CD4-positive, alpha-beta T cell (primary cell): ENCODE data around the gene PRAC1. TPM values are rescaled to one million over a fixed set of nuclear protein-coding genes. Genes with fewer than 3 reads are reported as not detected.

ENCODE experiments used
- ATAC-seq: fragments of 200-7000 bp; cut with Tn5 transposase; one replicate; pipeline ENCODE4 v1.10.0; 2022; ENCODE audit warnings: mild to moderate bottlenecking; ENCODE audit not compliant: poor library complexity
- CTCF ChIA-PET: fragments of 350-600 bp; sonication (Branson Sonifier 250); formaldehyde crosslinking; loops from one replicate; lab custom pipeline; 2021; ENCODE audit warnings: antibody characterized with exemption, inconsistent platforms; lab: Charles Lee
- POLR2A ChIA-PET: fragments of 350-600 bp; sonication (Branson Sonifier 250); formaldehyde crosslinking; loops from one replicate; lab custom pipeline; 2021; ENCODE audit warnings: antibody characterized with exemption, inconsistent platforms; lab: Charles Lee
- DNase-seq, 14 experiments: peaks; one replicate each; pipeline ENCODE4 v3.0.0-alpha.2; 2013 to 2020; ENCODE audit warnings: mixed read lengths in 2 of 14
- H3K27ac ChIP-seq, 2 donors: one replicate each; pipeline versions ENCODE4 v1.5.1 to v1.7.0; 2013; ENCODE audit warnings: low read length in 2 of 2, low read depth in 1 of 2, mild to moderate bottlenecking in 1 of 2
- H3K27me3 ChIP-seq, 2 experiments: 1 replicate in 1 of 2; 2 replicates in 1 of 2; pipeline versions ENCODE4 v1.6.1 to v1.7.0; 2013; ENCODE audit warnings: low read length in 2 of 2, control low read depth in 1 of 2, mild to moderate bottlenecking in 1 of 2, moderate library complexity in 1 of 2; ENCODE audit not compliant: insufficient read depth in 2 of 2, control insufficient read depth in 1 of 2
- H3K36me3 ChIP-seq: one replicate; pipeline ENCODE4 v1.6.1; 2013; ENCODE audit warnings: low read length, control low read depth; ENCODE audit not compliant: insufficient read depth
- H3K4me1 ChIP-seq: one replicate; pipeline ENCODE4 v1.6.1; 2013; ENCODE audit warnings: low read length, control low read depth; ENCODE audit not compliant: insufficient read depth
- H3K4me3 ChIP-seq: one replicate; pipeline ENCODE4 v1.5.1; 2013; ENCODE audit warnings: mild to moderate bottlenecking, low read length, moderate library complexity
- H3K9me3 ChIP-seq, 2 experiments: 1 replicate in 1 of 2; 2 replicates in 1 of 2; pipeline versions ENCODE4 v1.6.1 to v1.7.0; 2013; ENCODE audit warnings: low read length in 2 of 2, mild to moderate bottlenecking in 2 of 2, control low read depth in 1 of 2, moderate library complexity in 1 of 2; ENCODE audit not compliant: control insufficient read depth in 1 of 2, insufficient read depth in 1 of 2
- H3K27ac Mint-ChIP-seq: one replicate; pipeline ENCODE4 v1.8.0; 2020; ENCODE audit warnings: mixed read lengths
- H3K27me3 Mint-ChIP-seq: one replicate; pipeline ENCODE4 v1.8.0; 2021; ENCODE audit warnings: mixed read lengths
- H3K36me3 Mint-ChIP-seq: one replicate; pipeline ENCODE4 v1.8.0; 2021; ENCODE audit warnings: low read depth, mixed read lengths
- H3K4me1 Mint-ChIP-seq: one replicate; pipeline ENCODE4 v1.8.0; 2021; ENCODE audit warnings: low read depth, mixed read lengths
- H3K4me3 Mint-ChIP-seq: one replicate; pipeline ENCODE4 v1.8.0; 2020; ENCODE audit warnings: mild to moderate bottlenecking, mixed read lengths
- H3K9me3 Mint-ChIP-seq: one replicate; pipeline ENCODE4 v1.8.0; 2020; ENCODE audit warnings: mixed read lengths
- intact Hi-C, 2 experiments: fragments of 100-400 bp; cut with DNase I in 1 of 2; cut with micrococcal nuclease in 1 of 2; formaldehyde crosslinking; loops; one replicate each; pipeline versions ENCODE4 v1.15.1 to v1.9.0; 2023 to 2025; cut with DNase I, micrococcal nuclease
- total RNA-seq, 174 experiments: library from RNA in 2 of 174; stranded (reverse) in 2 of 174; gene quantifications; one replicate each; pipeline ENCODE4 v1.2.3 and lab custom pipeline; 2021 to 2026
- TF ChIP-seq, protein P1 (sequence below): fragments of 200-600 bp; IDR thresholded peaks from one replicate; pipeline ENCODE4 v1.8.0; 2022; ENCODE audit warnings: antibody characterized with exemption, mild to moderate bottlenecking

The PRAC1 gene
- total RNA-seq, 2 experiments from 2014 or later, result not detected

DNA sequence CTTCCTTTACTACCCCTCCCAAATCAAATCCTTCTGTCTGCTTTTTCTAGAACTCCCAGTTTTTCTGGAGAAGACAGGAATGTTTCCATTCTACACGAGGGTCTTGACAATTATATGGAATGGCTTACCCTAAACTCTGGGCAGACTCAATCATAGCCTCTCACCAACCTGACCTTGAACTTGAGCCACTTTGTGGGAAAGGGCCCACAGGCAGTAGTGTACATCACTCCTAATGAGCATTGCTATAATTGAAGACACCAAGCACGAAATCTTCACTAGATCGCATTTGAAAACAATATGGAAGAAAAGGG lies 7.9 kb upstream of the PRAC1 start:
- H3K36me3 Mint-ChIP-seq, result no peaks in the 10 kb centered on the region
- Histone ChIP-seq H3K36me3 (no peaks in the 10 kb centered on the region), H3K9me3 (peaks cover 0 to 44% of the 10 kb centered on the region in 2 experiments), H3K4me3 (no peak overlapping the region), H3K4me1 (peaks cover 45% of the 10 kb centered on the region), H3K27me3 (peaks cover 93 to 97% of the 10 kb centered on the region in 2 experiments), H3K27ac (no peak overlapping the region)
- POLR2A ChIA-PET, result no interaction called here
- H3K4me3 Mint-ChIP-seq, result no peak overlapping the region
- ATAC-seq (no peak), DNase-seq (no peak)
- H3K27ac Mint-ChIP-seq, result no peak overlapping the region
- peaks cover 98% of the 10 kb centered on the region for H3K27me3 Mint-ChIP-seq
- peaks cover 33% of the 10 kb centered on the region for H3K4me1 Mint-ChIP-seq
- no peaks in the 10 kb centered on the region for H3K9me3 Mint-ChIP-seq
- intact Hi-C loops, result no loop called here
- CTCF ChIA-PET, result interaction anchor here (0.9 kb wide), 1 partner anchor 155 kb away, joined by 3 read pairs; no protein-coding TSS in a partner anchor
- TF ChIP-seq, protein P1, sequence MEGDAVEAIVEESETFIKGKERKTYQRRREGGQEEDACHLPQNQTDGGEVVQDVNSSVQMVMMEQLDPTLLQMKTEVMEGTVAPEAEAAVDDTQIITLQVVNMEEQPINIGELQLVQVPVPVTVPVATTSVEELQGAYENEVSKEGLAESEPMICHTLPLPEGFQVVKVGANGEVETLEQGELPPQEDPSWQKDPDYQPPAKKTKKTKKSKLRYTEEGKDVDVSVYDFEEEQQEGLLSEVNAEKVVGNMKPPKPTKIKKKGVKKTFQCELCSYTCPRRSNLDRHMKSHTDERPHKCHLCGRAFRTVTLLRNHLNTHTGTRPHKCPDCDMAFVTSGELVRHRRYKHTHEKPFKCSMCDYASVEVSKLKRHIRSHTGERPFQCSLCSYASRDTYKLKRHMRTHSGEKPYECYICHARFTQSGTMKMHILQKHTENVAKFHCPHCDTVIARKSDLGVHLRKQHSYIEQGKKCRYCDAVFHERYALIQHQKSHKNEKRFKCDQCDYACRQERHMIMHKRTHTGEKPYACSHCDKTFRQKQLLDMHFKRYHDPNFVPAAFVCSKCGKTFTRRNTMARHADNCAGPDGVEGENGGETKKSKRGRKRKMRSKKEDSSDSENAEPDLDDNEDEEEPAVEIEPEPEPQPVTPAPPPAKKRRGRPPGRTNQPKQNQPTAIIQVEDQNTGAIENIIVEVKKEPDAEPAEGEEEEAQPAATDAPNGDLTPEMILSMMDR, result no peak

DNA sequence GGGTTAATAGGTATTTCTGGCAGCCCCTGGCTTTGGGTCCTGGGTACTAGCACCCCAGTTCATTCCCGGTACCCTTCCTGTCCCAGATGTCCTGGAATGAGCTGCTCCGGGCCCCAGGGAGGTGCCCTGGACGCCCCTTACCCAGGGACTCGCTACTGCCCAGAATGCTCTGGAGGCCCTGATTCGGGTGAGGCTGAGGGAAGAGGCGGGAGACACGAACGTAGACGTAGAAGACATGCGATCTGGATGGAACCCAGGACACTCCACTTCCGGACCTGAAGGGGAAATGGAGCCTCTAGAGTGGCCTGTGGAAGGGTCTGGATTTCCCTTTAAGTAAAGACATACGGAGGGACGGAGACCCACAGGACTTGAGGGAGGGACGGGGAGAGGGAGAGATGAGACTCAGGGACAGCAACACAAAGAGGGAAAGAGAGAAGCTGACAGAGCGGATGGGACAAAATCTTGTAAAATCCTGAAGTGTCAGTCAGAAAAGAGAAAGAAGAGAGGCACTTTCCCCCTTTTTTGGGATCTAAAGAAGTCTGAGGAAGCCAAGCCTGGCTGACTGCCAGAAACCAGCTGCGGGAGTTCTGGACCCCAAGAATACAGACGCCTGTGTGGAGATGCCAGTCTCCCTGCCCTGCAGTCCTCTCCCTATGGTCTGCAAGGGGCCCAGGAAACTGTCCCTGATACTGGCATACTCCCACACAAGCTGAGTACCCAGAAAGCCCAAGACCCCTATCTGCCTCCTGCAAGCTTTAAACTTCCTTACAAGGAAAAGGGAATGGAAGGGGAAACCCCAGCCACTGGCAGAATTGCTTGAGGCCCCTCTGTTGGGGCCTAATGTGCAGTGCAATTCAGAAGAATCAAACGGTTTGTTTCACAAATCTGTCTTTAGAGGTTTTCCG lies 7.3 kb upstream of the PRAC1 start:
- H3K9me3 Mint-ChIP-seq, result no peaks in the 10 kb centered on the region
- Histone ChIP-seq H3K36me3 (no peaks in the 10 kb centered on the region), H3K4me1 (peaks cover 51% of the 10 kb centered on the region), H3K4me3 (no peak overlapping the region), H3K27ac (no peak overlapping the region), H3K9me3 (peaks cover 0 to 48% of the 10 kb centered on the region in 2 experiments), H3K27me3 (peaks cover 93 to 98% of the 10 kb centered on the region in 2 experiments)
- no peaks in the 10 kb centered on the region for H3K36me3 Mint-ChIP-seq
- POLR2A ChIA-PET, result interaction anchor here (1.6 kb wide), 1 partner anchor 12 kb away, joined by 6 read pairs; no protein-coding TSS in a partner anchor
- TF ChIP-seq, protein P1, result no peak
- H3K4me1 Mint-ChIP-seq, result peaks cover 39% of the 10 kb centered on the region
- H3K27me3 Mint-ChIP-seq, result peaks cover 98% of the 10 kb centered on the region
- no peak for DNase-seq
- H3K4me3 Mint-ChIP-seq, result peak overlapping the region; percentile 45
- intact Hi-C loops, result no loop called here
- CTCF ChIA-PET, result interaction anchor here (1.5 kb wide), 1 partner anchor 51 kb away, joined by 3 read pairs; no protein-coding TSS in a partner anchor
- no peak overlapping the region for H3K27ac Mint-ChIP-seq
- no peak for ATAC-seq

DNA sequence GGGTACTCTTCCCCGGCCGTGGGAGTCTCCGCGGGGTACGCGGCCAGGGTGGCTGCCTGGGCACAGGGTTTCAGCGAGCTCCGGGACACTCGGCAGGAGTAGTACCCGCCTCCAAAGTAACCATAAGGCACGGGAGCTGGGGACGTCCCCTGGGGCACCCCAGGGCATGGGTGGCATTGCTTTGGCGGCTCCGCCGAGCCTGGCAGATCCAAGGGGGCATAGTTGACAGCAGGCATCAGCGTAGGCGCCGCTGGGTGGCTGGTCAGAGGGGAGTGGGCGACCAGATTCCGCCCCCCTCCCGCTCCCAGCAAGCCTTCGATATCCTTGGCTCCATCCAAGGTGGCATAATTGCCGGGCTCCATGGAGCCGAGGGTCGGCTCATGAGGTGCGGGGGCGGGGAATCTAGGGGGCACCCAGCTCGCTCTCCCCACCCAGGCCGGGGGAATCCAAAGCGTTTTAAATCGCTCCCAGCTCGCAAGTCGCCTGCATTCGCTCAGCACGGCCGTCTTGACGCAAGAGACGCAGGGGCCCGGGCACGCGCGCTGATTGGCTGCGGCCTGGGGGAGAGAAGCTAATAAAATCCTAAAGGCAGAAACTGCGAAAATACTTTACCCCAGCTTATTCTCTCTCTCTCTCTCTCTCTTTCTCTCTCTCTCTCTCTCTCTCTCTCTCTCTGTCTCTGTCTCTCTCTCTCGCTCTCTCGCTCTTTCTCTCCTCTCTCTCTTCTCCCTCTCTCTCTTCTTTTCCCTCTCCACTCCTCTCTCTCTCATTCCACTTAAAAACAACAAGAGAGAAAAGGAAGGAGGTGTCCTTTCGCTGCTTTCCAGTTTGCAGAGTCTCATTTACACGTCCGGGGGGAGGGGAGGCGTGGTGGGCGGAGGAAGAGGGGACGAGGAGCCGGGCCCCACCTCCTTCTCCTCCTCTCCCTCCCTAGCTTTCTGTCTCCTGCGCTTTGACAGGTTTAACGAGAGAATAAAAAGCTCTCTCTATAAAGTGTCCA lies 6.2 kb upstream of the PRAC1 start, which contains the start of gene HOXB13:
Gene HOXB13 (minus strand): TSS at position 519 of the 1,000 bp plus-strand sequence. CDS start 157 bp downstream, at position 362.
- peaks cover 0 to 52% of the 10 kb centered on the region in 2 experiments for H3K9me3 ChIP-seq
- H3K27me3 ChIP-seq, result peaks cover 93 to 98% of the 10 kb centered on the region in 2 experiments
- peaks cover 56% of the 10 kb centered on the region for H3K4me1 ChIP-seq
- ChIA-PET POLR2A (interaction anchor here (1.0 to 1.7 kb wide), 3 partner anchors 10 to 39 kb away, joined by 3 to 6 read pairs (median 6); no protein-coding TSS in a partner anchor), CTCF (interaction anchor here (1.5 kb wide), 1 partner anchor 50 kb away, joined by 3 read pairs; no protein-coding TSS in a partner anchor)
- peak; percentile 52 for ATAC-seq
- DNase-seq, result peak in 7 of 14 experiments; percentile 24 to 66 (median 33)
- Mint-ChIP-seq H3K27me3 (peaks cover 98% of the 10 kb centered on the region), H3K4me1 (peaks cover 47% of the 10 kb centered on the region), H3K36me3 (no peaks in the 10 kb centered on the region), H3K9me3 (no peaks in the 10 kb centered on the region), H3K4me3 (peak within 1 kb of the TSS; percentile 77), H3K27ac (no peak within 1 kb of the TSS)
- H3K36me3 ChIP-seq, result no peaks in the 10 kb centered on the region
- TF ChIP-seq, protein P1, result no peak
- no peak within 1 kb of the TSS for H3K27ac ChIP-seq
- intact Hi-C loops, result no loop called here
- peak within 1 kb of the TSS; percentile 29 for H3K4me3 ChIP-seq
